Tibial nerve (tissue), 4 donors: ENCODE data around the gene PAX8.

Source experiments
- CTCF ChIP-seq, 5 experiments: fragments of 200-600 bp in 3 of 5; fragments of 450-650 bp in 2 of 5; sonication (generic) in 3 of 5; IDR thresholded peaks; one replicate each; pipeline ENCODE4 v1.5.1; 2016 to 2019; ENCODE audit warnings: antibody characterized with exemption in 5 of 5, mild to moderate bottlenecking in 3 of 5, moderate library complexity in 2 of 5
- EP300 ChIP-seq, 2 donors: sonication (generic); formaldehyde crosslinking; IDR thresholded peaks; one replicate each; pipeline ENCODE4 v1.6.1; 2017; ENCODE audit warnings: antibody characterized with exemption in 2 of 2, mild to moderate bottlenecking in 1 of 2
- POLR2A ChIP-seq, 2 donors: fragments of 450-650 bp; IDR thresholded peaks; one replicate each; pipeline ENCODE4 v1.6.1; 2017; ENCODE audit warnings: antibody characterized with exemption in 2 of 2, mild to moderate bottlenecking in 2 of 2, moderate library complexity in 2 of 2

GRCh38 chr2:113214141-113214540 lies 64.6 kb downstream of the PAX8 start:
- TF ChIP-seq CTCF (IDR thresholded peaks at IDR 0.05) (no peak), POLR2A (IDR thresholded peaks at IDR 0.05) (no peak), EP300 (IDR thresholded peaks at IDR 0.05) (no peak)
